ENCODE data around the gene BTBD9. TPM values are rescaled to one million over a fixed set of nuclear protein-coding genes. Genes with fewer than 3 reads are reported as not detected.

Gene BTBD9
- total RNA-seq, 1 experiment from 2014 or later: 8.9 TPM

DNA sequence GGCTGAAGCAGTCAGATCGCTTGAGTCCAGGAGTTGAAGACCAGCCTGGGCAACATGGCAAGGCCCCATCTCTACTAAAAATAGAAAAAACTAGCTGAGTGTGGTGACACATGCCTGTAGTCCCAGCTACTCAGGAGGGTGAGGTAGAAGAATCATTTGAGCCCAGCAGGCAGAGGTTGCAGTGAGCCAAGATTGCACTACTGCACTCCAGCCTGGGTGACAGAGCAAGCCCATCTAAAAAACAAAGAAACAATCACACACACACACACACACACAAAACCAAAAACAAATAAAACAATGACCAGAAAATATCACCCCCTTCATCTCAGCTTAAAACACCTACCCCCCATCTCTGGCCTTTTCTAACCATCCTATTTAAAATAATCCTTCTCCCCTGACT is 68.0 kb downstream of the BTBD9 start:
- DNase-seq: no peak
- H3K23me2 ChIP-seq (ENCODE audit: insufficient read length, low read depth, low read length, poor library complexity, severe bottlenecking): no peaks in the 10 kb centered on the region
- no peaks in the 10 kb centered on the region for H3K27me3 Mint-ChIP-seq (ENCODE audit: low read depth)
- no peak overlapping the region for H3K9ac ChIP-seq (ENCODE audit: extremely low read depth, insufficient read length, low read length)
- H3K23ac ChIP-seq (ENCODE audit: insufficient read length, low read depth, low read length): no peak overlapping the region
- no peak overlapping the region for H3T11ph ChIP-seq (ENCODE audit: low read length)
- no peak overlapping the region for H3K18ac ChIP-seq (ENCODE audit: insufficient read length, low read depth, low read length)
- no peak overlapping the region for H2AK5ac ChIP-seq (ENCODE audit: insufficient read length, low read length)
- H3K27ac Mint-ChIP-seq: no peak overlapping the region
- no CpG with 5 or more reads among the region's 1 CpG for WGBS (ENCODE audit: extremely low coverage, insufficient read length, low lambda C conversion rate)
- no peak overlapping the region for H3K4ac ChIP-seq (ENCODE audit: low read depth, low read length)
- H4K5ac ChIP-seq (ENCODE audit: insufficient read length, low read depth, low read length): no peak overlapping the region
- no peaks in the 10 kb centered on the region for H3K9me3 Mint-ChIP-seq
- 0 out of 7 replicates have a peak, but pooled peaks cover 0 to 2% (median 0%) of the 10 kb centered on the region in 3 experiments for H3K36me3 Mint-ChIP-seq (ENCODE audit: insufficient read depth in 1 of 3, low read depth in 3 of 3)
- no peak overlapping the region for H3K4me3 Mint-ChIP-seq
- H4K20me1 ChIP-seq (ENCODE audit: control insufficient read depth, insufficient read depth, insufficient read length): no peaks in the 10 kb centered on the region
- H2BK5ac ChIP-seq (ENCODE audit: insufficient read length, low read length): no peak overlapping the region
- H3K79me1 ChIP-seq (ENCODE audit: insufficient read depth, low read depth, low read length, poor library complexity, severe bottlenecking): no peaks in the 10 kb centered on the region
- no peak overlapping the region for H4K91ac ChIP-seq (ENCODE audit: insufficient read length, low read depth, low read length)
- H3K79me2 ChIP-seq (ENCODE audit: insufficient read depth, low read length): no peaks in the 10 kb centered on the region
- no peak overlapping the region for H2BK20ac ChIP-seq (ENCODE audit: low read depth, low read length, poor library complexity, severe bottlenecking)
- H2AFZ ChIP-seq (ENCODE audit: low read length): no peak overlapping the region
- H3K27ac ChIP-seq (ENCODE audit: insufficient read length, low read depth, low read length): no peak overlapping the region
- H2BK120ac ChIP-seq (ENCODE audit: low read depth, low read length, poor library complexity, severe bottlenecking): no peak overlapping the region
- H4K8ac ChIP-seq (replicated peaks; ENCODE audit: insufficient read length, low read depth, low read length): no peak overlapping the region
- H2BK15ac ChIP-seq (ENCODE audit: low read depth, low read length): no peak overlapping the region
- H3K4me1 Mint-ChIP-seq: peaks cover 14 to 22% of the 10 kb centered on the region in 2 experiments
- H3K56ac ChIP-seq (ENCODE audit: insufficient read length, low read depth, low read length): no peak overlapping the region
- no peaks in the 10 kb centered on the region for H3K9me3 ChIP-seq (ENCODE audit: control insufficient read depth, low read depth, low read length)
- H3K4me2 ChIP-seq (ENCODE audit: insufficient read depth, insufficient read length, low read length): no peak overlapping the region
- no peak overlapping the region for H2BK12ac ChIP-seq (ENCODE audit: insufficient read length, low read depth, low read length)
- no peak overlapping the region for H3K14ac ChIP-seq (ENCODE audit: insufficient read depth, low read length)
- TF ChIP-seq, protein P1, sequence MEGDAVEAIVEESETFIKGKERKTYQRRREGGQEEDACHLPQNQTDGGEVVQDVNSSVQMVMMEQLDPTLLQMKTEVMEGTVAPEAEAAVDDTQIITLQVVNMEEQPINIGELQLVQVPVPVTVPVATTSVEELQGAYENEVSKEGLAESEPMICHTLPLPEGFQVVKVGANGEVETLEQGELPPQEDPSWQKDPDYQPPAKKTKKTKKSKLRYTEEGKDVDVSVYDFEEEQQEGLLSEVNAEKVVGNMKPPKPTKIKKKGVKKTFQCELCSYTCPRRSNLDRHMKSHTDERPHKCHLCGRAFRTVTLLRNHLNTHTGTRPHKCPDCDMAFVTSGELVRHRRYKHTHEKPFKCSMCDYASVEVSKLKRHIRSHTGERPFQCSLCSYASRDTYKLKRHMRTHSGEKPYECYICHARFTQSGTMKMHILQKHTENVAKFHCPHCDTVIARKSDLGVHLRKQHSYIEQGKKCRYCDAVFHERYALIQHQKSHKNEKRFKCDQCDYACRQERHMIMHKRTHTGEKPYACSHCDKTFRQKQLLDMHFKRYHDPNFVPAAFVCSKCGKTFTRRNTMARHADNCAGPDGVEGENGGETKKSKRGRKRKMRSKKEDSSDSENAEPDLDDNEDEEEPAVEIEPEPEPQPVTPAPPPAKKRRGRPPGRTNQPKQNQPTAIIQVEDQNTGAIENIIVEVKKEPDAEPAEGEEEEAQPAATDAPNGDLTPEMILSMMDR (conservative IDR thresholded peaks at IDR 0.05): no peak
- no peaks in the 10 kb centered on the region for H3K4me1 ChIP-seq (ENCODE audit: insufficient read depth, low read length)
- no peaks in the 10 kb centered on the region for H3K27me3 ChIP-seq (ENCODE audit: insufficient read depth, low read length)

All from H9 (cell line).